Kidney epithelial cell (primary cell): ENCODE data around the gene TCAP. TPM values are rescaled to one million over a fixed set of nuclear protein-coding genes. Genes with fewer than 3 reads are reported as not detected.

ENCODE experiments used
- DNase-seq: peaks from one replicate; pipeline ENCODE4 v3.0.0-alpha.2; 2010; ENCODE audit warnings: low read depth
- H3K27me3 ChIP-seq: 2 replicates; pipeline ENCODE4 v1.6.0; 2011; ENCODE audit warnings: low read length; ENCODE audit not compliant: control insufficient read depth, insufficient read depth
- H3K36me3 ChIP-seq: 2 replicates; pipeline ENCODE4 v1.5.1; 2011; ENCODE audit warnings: low read length; ENCODE audit not compliant: control insufficient read depth, insufficient read depth
- H3K4me3 ChIP-seq: 2 replicates; pipeline ENCODE4 v1.5.1; 2011; ENCODE audit warnings: low read depth, mild to moderate bottlenecking, control low read depth, low read length
- CTCF ChIP-seq: IDR thresholded peaks from 2 replicates; pipeline ENCODE4 v1.5.1; 2011; ENCODE audit warnings: mild to moderate bottlenecking, moderate library complexity, low read length, control low read depth, inconsistent platforms; ENCODE audit not compliant: insufficient read depth, poor library complexity, severe bottlenecking
- total RNA-seq: library from RNA; depleted of rRNA; stranded (reverse); fragments of >200 nt; gene quantifications from 2 replicates; pipeline ENCODE4 v1.2.3, GENCODE V29; 2015

Gene TCAP
- total RNA-seq, 1 donor from 2014 or later = 0.84 TPM

GRCh38 chr17:39683295-39683939 lies 18.3 kb downstream of the TCAP start:
- H3K27me3 ChIP-seq = no peaks in the 10 kb centered on the region
- DNase-seq = no peak
- H3K4me3 ChIP-seq = no peak overlapping the region
- TF ChIP-seq CTCF = no peak
- no peaks in the 10 kb centered on the region for H3K36me3 ChIP-seq

- no peak for TF ChIP-seq CTCF
- Histone ChIP-seq H3K4me3 (no peak overlapping the region), H3K36me3 (no peaks in the 10 kb centered on the region), H3K27me3 (no peaks in the 10 kb centered on the region)
- no peak for DNase-seq
Observed at GRCh38 chr17:39684369-39685192, 19.4 kb downstream of the TCAP start.

GRCh38 chr17:39687101-39687545 lies 22.0 kb downstream of the TCAP start:
- no peak for TF ChIP-seq CTCF

GRCh38 chr17:39687546-39688474 lies 22.7 kb downstream of the TCAP start, which contains the start of gene PGAP3:
Gene PGAP3, minus strand, starts transcription at chr17:39688057. Its CDS starts 43 bp downstream, at chr17:39688014.
- no peaks in the 10 kb centered on the region for H3K27me3 ChIP-seq
- peak within 1 kb of the TSS; percentile 82 for H3K4me3 ChIP-seq
- no peak for TF ChIP-seq CTCF

More at GRCh38 chr17:39687101-39687545, 22.0 kb downstream of the TCAP start:
- Histone ChIP-seq H3K27me3 (no peaks in the 10 kb centered on the region), H3K4me3 (peak overlapping the region; percentile 82), H3K36me3 (no peaks in the 10 kb centered on the region)
- DNase-seq = no peak

GRCh38 chr17:39688475-39688835 lies 23.3 kb downstream of the TCAP start:
- DNase-seq = no peak
- peak overlapping the region; percentile 82 for H3K4me3 ChIP-seq
- H3K27me3 ChIP-seq = no peaks in the 10 kb centered on the region
- H3K36me3 ChIP-seq = no peaks in the 10 kb centered on the region
- TF ChIP-seq CTCF = no peak

More at GRCh38 chr17:39687546-39688474, 22.7 kb downstream of the TCAP start, which contains the start of gene PGAP3:
- peak; percentile 54 for DNase-seq
- H3K36me3 ChIP-seq = no peaks in the 10 kb centered on the region
